CD14-positive monocyte (primary cell): Measurements from ENCODE around the gene SLC47A2. TPM values are rescaled to one million over a fixed set of nuclear protein-coding genes. Genes with fewer than 3 reads are reported as not detected.

Experiments
- DNase-seq, 3 donors: peaks; one replicate each; pipeline ENCODE4 v3.0.0-alpha.2; 2011 to 2022
- H2AFZ ChIP-seq: 2 replicates; pipeline ENCODE4 v1.6.0; 2012; ENCODE audit warnings: mild to moderate bottlenecking, low read depth, low read length, inconsistent platforms; ENCODE audit not compliant: insufficient read depth, poor library complexity, severe bottlenecking
- H3K27ac ChIP-seq, 2 donors: 1 replicate in 1 of 2; 2 replicates in 1 of 2; pipeline ENCODE4 v1.5.1; 2012 to 2013; ENCODE audit warnings: low read length in 2 of 2, control low read depth in 1 of 2, inconsistent platforms in 1 of 2, low read depth in 1 of 2, mild to moderate bottlenecking in 1 of 2
- H3K27me3 ChIP-seq, 2 donors: one replicate each; pipeline versions ENCODE4 v1.6.0 to v1.6.1; 2011 to 2013; ENCODE audit warnings: low read length in 2 of 2; ENCODE audit not compliant: control insufficient read depth in 2 of 2, insufficient read depth in 2 of 2
- H3K36me3 ChIP-seq, 2 donors: replicated peaks in 1 of 2; 1 replicate in 1 of 2; 2 replicates in 1 of 2; pipeline versions ENCODE4 v1.5.1 to v1.6.1; 2012 to 2013; ENCODE audit warnings: low read length in 2 of 2, control low read depth in 1 of 2, inconsistent platforms in 1 of 2, mild to moderate bottlenecking in 1 of 2; ENCODE audit not compliant: insufficient read depth in 2 of 2, control insufficient read depth in 1 of 2
- H3K4me1 ChIP-seq, 2 donors: 1 replicate in 1 of 2; 2 replicates in 1 of 2; pipeline versions ENCODE4 v1.5.1 to v1.6.1; 2012 to 2013; ENCODE audit warnings: low read length in 2 of 2, control low read depth in 1 of 2, inconsistent platforms in 1 of 2, mild to moderate bottlenecking in 1 of 2, moderate library complexity in 1 of 2; ENCODE audit not compliant: insufficient read depth in 2 of 2, control insufficient read depth in 1 of 2
- H3K4me2 ChIP-seq: replicated peaks from 2 replicates; pipeline ENCODE3; 2012; ENCODE audit warnings: low read length, moderate library complexity, mild to moderate bottlenecking; ENCODE audit not compliant: poor library complexity, severe bottlenecking; ENCODE audit errors: extremely low read depth
- H3K4me3 ChIP-seq, 3 experiments: fragments of 200-600 bp in 1 of 3; sonication (generic) in 1 of 3; replicated peaks in 1 of 3; 1 replicate in 2 of 3; 2 replicates in 1 of 3; pipeline ENCODE4 v1.5.1; 2011 to 2013; ENCODE audit warnings: low read length in 3 of 3, mild to moderate bottlenecking in 3 of 3, control low read depth in 2 of 3, low read depth in 2 of 3, inconsistent platforms in 1 of 3, moderate library complexity in 1 of 3
- H3K79me2 ChIP-seq: 2 replicates; pipeline ENCODE4 v1.6.0; 2012; ENCODE audit warnings: mild to moderate bottlenecking, control low read depth, inconsistent platforms, low read length, moderate library complexity; ENCODE audit not compliant: insufficient read depth
- H3K9ac ChIP-seq: 2 replicates; pipeline ENCODE4 v1.6.0; 2017; ENCODE audit warnings: low read length, mild to moderate bottlenecking; ENCODE audit not compliant: insufficient read depth, poor library complexity, severe bottlenecking
- H3K9me3 ChIP-seq, 2 donors: replicated peaks in 1 of 2; 1 replicate in 1 of 2; 2 replicates in 1 of 2; pipeline versions ENCODE4 v1.5.1 to v1.6.1; 2012 to 2013; ENCODE audit warnings: low read length in 2 of 2, control low read depth in 1 of 2; ENCODE audit not compliant: control insufficient read depth in 1 of 2, insufficient read depth in 1 of 2
- H4K20me1 ChIP-seq: 2 replicates; pipeline ENCODE4 v1.6.0; 2012; ENCODE audit warnings: mild to moderate bottlenecking, low read length, control low read depth, moderate library complexity; ENCODE audit not compliant: insufficient read depth
- H3K27ac Mint-ChIP-seq, 7 donors: one replicate each; pipeline ENCODE4 v1.8.0; 2020; ENCODE audit warnings: mild to moderate bottlenecking in 7 of 7, mixed read lengths in 7 of 7, moderate library complexity in 6 of 7, inconsistent platforms in 2 of 7
- H3K27me3 Mint-ChIP-seq, 3 donors: one replicate each; pipeline ENCODE4 v1.8.0; 2021 to 2022; ENCODE audit warnings: low read depth in 3 of 3, mild to moderate bottlenecking in 3 of 3, mixed read lengths in 3 of 3, moderate library complexity in 3 of 3, inconsistent platforms in 1 of 3
- H3K36me3 Mint-ChIP-seq, 2 donors: one replicate each; pipeline ENCODE4 v1.8.0; 2020; ENCODE audit warnings: mixed read lengths in 2 of 2, inconsistent platforms in 1 of 2, mild to moderate bottlenecking in 1 of 2
- H3K4me1 Mint-ChIP-seq: one replicate; pipeline ENCODE4 v1.8.0; 2020; ENCODE audit warnings: mild to moderate bottlenecking, mixed read lengths
- H3K4me3 Mint-ChIP-seq, 2 donors: one replicate each; pipeline ENCODE4 v1.8.0; 2020; ENCODE audit warnings: mild to moderate bottlenecking in 2 of 2, mixed read lengths in 2 of 2, moderate library complexity in 1 of 2
- H3K9me3 Mint-ChIP-seq, 7 donors: one replicate each; pipeline ENCODE4 v1.8.0; 2020 to 2022; ENCODE audit warnings: mixed read lengths in 7 of 7, mild to moderate bottlenecking in 6 of 7, moderate library complexity in 6 of 7, inconsistent platforms in 2 of 7
- WGBS: methylation state at CpG from one replicate; pipeline ENCODE4 v1.1.5; 2013; ENCODE audit warnings: missing lambda C conversion rate; ENCODE audit not compliant: insufficient coverage; 5-methylcytosine and 5-hydroxymethylcytosine counted together
- intact Hi-C, 2 donors: fragments of 100-400 bp; cut with micrococcal nuclease; formaldehyde crosslinking; loops; one replicate each; pipeline versions ENCODE4 v1.15.0 to v1.15.1; 2023
- polyA plus RNA-seq, 3 donors: library from polyadenylated mRNA; depleted of rRNA in 1 of 3; unstranded in 2 of 3; stranded (reverse) in 1 of 3; fragments of 300-500 nt in 2 of 3; fragments of >200 nt in 1 of 3; fragmentation: Illumina TruSeq in 2 of 3; gene quantifications; 1 replicate in 2 of 3; 2 replicates in 1 of 3; pipeline ENCODE4 v1.2.3, GENCODE V29; 2012 to 2021
- TF ChIP-seq, protein P1 (sequence below): fragments of 200-600 bp; IDR thresholded peaks from one replicate; pipeline ENCODE4 v1.8.0; 2022; ENCODE audit warnings: antibody characterized with exemption, mild to moderate bottlenecking

Gene SLC47A2
- polyA plus RNA-seq, 3 donors, result not detected

GRCh38 chr17:19713901-19714361 is 2.5 kb downstream of the SLC47A2 start:
- Histone ChIP-seq H3K4me2 (no peak overlapping the region), H3K4me3 (no peak overlapping the region), H3K9me3 (no peaks in the 10 kb centered on the region), H3K9ac (no peak overlapping the region), H4K20me1 (no peaks in the 10 kb centered on the region), H3K79me2 (no peaks in the 10 kb centered on the region), H3K27me3 (no peaks in the 10 kb centered on the region), H3K4me1 (no peaks in the 10 kb centered on the region), H2AFZ (no peak overlapping the region), H3K27ac (no peak overlapping the region), H3K36me3 (no peaks in the 10 kb centered on the region)
- Mint-ChIP-seq H3K27me3 (peaks cover 0 to 4% (median 0%) of the 10 kb centered on the region in 3 donors), H3K4me1 (no peaks in the 10 kb centered on the region), H3K4me3 (no peak overlapping the region), H3K36me3 (no peaks in the 10 kb centered on the region), H3K27ac (no peak overlapping the region), H3K9me3 (no peaks in the 10 kb centered on the region)
- intact Hi-C loops, result loop anchor here in 1 of 2 donors (5.0 kb wide), 1 partner anchor 457 kb away; no protein-coding TSS in a partner anchor
- DNase-seq, result no peak
- WGBS, result 97% methylated on average over 25 of the region's 28 CpGs
- TF ChIP-seq, protein P1, sequence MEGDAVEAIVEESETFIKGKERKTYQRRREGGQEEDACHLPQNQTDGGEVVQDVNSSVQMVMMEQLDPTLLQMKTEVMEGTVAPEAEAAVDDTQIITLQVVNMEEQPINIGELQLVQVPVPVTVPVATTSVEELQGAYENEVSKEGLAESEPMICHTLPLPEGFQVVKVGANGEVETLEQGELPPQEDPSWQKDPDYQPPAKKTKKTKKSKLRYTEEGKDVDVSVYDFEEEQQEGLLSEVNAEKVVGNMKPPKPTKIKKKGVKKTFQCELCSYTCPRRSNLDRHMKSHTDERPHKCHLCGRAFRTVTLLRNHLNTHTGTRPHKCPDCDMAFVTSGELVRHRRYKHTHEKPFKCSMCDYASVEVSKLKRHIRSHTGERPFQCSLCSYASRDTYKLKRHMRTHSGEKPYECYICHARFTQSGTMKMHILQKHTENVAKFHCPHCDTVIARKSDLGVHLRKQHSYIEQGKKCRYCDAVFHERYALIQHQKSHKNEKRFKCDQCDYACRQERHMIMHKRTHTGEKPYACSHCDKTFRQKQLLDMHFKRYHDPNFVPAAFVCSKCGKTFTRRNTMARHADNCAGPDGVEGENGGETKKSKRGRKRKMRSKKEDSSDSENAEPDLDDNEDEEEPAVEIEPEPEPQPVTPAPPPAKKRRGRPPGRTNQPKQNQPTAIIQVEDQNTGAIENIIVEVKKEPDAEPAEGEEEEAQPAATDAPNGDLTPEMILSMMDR, result no peak

DNA sequence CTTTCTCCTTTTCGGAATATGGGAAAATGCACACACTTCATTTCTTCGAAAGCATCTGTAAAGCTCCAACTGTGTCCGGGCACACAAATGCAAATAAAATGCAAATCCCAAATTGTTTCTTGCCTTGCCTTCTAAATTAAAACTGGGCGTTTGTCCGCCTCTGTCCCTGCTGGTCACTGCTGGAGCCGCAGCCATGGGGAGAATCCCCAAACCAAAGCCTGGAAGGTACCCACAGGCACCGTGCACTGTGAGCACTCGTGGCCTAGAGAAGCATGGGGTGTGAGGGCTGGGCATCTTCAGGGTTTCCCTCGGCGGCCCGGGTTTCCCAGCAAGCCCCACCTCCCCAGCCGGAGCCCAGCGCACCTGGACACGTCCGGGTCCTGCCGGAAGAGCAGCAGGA is 2.9 kb downstream of the SLC47A2 start:
- DNase-seq, result no peak
- no peak overlapping the region for H3K27ac Mint-ChIP-seq
- no peaks in the 10 kb centered on the region for H3K4me1 Mint-ChIP-seq
- H3K27me3 Mint-ChIP-seq, result peaks cover 0 to 4% (median 0%) of the 10 kb centered on the region in 3 donors
- Histone ChIP-seq H3K4me3 (no peak overlapping the region), H3K4me1 (no peaks in the 10 kb centered on the region), H3K79me2 (no peaks in the 10 kb centered on the region), H3K4me2 (no peak overlapping the region), H3K36me3 (no peaks in the 10 kb centered on the region), H3K27ac (no peak overlapping the region), H2AFZ (no peak overlapping the region), H4K20me1 (no peaks in the 10 kb centered on the region), H3K9me3 (no peaks in the 10 kb centered on the region), H3K9ac (no peak overlapping the region), H3K27me3 (no peaks in the 10 kb centered on the region)
- intact Hi-C loops, result loop anchor here in 1 of 2 donors (5.0 kb wide), 1 partner anchor 456 kb away; no protein-coding TSS in a partner anchor
- no peak overlapping the region for H3K4me3 Mint-ChIP-seq
- WGBS, result 97% methylated on average over 13 of the region's 16 CpGs
- TF ChIP-seq, protein P1, result no peak
- H3K9me3 Mint-ChIP-seq, result no peaks in the 10 kb centered on the region
- H3K36me3 Mint-ChIP-seq, result no peaks in the 10 kb centered on the region
